ENCODE results near the gene PDZK1IP1. TPM values are rescaled to one million over a fixed set of nuclear protein-coding genes. Genes with fewer than 3 reads are reported as not detected.

The PDZK1IP1 gene, protein sequence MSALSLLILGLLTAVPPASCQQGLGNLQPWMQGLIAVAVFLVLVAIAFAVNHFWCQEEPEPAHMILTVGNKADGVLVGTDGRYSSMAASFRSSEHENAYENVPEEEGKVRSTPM
- not detected for polyA plus RNA-seq (2012; ENCODE audit: insufficient read depth, insufficient read length, low read depth)

DNA sequence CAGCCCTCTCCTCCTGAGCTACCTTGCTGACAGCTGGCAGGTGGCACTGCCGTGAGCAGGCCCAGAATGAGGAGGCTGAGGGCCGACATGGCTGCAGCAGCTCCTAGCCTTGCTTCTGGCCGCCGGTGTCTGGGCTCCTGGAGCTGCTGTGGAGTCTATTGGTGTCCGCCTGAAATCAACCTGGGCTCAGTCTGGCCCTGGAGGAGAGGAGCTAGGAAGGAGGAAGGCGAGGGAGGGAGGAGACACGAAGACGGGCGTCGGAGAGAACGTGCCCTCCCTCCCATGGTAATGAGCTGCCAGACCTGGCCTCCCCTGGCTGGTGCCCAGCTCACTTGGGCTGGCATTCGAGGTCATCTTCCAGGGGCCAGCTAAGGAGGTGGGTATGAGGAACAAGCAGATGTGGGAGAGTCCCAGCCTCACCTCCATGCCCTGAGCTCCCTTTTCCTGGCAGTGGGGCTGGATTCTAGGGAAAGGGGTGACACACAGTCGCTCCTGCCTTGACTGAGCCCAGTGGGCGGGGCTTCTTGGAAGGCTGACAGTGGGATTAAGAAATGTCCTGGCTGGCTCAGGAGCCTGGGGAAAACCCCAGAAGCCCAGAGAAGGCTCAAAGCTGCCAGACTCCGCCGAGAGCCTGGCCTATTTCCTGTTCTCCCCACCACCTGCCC lies at the start of gene PDZK1IP1:
Gene PDZK1IP1 (minus strand): TSS at position 193 of the 665 bp plus-strand sequence. CDS start 104 bp downstream, at position 89.
- Histone ChIP-seq H3K27me3 (no peaks in the 10 kb centered on the region), H3K4me3 (ENCODE audit: low read depth, low read length) (no peak within 1 kb of the TSS), H3K36me3 (no peaks in the 10 kb centered on the region), H3K4me1 (no peaks in the 10 kb centered on the region), H3K9me3 (no peaks in the 10 kb centered on the region)
- TF ChIP-seq, protein P1, sequence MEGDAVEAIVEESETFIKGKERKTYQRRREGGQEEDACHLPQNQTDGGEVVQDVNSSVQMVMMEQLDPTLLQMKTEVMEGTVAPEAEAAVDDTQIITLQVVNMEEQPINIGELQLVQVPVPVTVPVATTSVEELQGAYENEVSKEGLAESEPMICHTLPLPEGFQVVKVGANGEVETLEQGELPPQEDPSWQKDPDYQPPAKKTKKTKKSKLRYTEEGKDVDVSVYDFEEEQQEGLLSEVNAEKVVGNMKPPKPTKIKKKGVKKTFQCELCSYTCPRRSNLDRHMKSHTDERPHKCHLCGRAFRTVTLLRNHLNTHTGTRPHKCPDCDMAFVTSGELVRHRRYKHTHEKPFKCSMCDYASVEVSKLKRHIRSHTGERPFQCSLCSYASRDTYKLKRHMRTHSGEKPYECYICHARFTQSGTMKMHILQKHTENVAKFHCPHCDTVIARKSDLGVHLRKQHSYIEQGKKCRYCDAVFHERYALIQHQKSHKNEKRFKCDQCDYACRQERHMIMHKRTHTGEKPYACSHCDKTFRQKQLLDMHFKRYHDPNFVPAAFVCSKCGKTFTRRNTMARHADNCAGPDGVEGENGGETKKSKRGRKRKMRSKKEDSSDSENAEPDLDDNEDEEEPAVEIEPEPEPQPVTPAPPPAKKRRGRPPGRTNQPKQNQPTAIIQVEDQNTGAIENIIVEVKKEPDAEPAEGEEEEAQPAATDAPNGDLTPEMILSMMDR (IDR thresholded peaks at IDR 0.05; ENCODE audit: low read depth, low read length) = no peak
- DNase-seq = no peak

DNA sequence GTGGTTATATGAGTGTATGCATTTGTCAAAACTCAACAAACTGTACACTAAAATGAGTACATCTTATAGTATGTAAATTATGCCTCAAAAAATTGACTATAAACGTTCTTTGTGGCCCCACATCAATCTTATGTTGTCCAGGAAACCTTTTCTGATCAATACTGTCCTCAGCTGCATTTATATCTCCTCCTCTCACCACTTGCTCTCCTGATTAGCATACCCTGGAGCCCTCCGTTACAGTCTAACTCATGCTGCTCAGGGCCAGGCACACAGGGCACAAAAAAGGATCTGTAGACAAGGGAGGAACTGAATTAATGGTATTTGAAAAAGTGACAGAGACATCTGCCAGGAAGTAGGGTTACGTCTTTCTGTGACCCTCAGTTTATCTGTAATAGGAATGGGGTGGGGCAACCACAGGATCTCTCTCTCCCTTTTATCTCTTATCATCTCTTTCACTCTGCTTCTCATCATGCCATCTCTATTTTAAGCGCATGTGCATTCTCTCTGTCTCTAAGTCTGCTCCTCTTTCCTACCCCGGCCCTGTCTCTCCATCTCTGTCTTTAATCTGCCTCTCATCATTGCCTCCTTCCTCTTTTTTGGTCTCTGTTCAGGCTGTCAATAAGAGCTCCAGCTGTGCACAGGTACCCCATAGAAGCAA lies 49.2 kb upstream of the PDZK1IP1 start:
- Histone ChIP-seq H3K4me3 (ENCODE audit: low read depth, low read length) (no peak overlapping the region), H3K9me3 (no peaks in the 10 kb centered on the region), H3K27me3 (0 out of 2 replicates have a peak, but pooled peaks cover 3% of the 10 kb centered on the region), H3K4me1 (no peaks in the 10 kb centered on the region), H3K36me3 (no peaks in the 10 kb centered on the region)
- TF ChIP-seq, protein P1 (IDR thresholded peaks at IDR 0.05; ENCODE audit: low read depth, low read length) = no peak
- DNase-seq = no peak

DNA sequence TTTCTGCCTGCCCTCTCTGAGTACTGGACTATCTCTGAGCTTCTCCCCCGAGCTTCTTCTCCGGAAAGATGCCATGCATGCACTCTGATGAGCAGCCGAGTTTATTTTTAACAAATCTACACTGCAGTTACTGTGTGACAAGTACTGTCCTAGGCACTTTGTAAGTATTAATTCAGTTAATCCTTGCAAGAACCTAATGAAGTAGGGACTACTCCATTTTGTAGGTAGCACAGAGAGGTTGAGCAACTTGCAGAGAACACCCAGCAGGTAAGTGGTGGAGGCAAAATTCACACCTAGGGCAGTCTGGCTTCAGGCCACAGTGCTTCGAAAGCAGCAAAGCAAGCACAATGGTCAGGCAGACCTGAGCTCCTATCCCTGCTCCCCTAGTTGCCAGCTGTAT lies 46.0 kb upstream of the PDZK1IP1 start:
- Histone ChIP-seq H3K4me3 (ENCODE audit: low read depth, low read length) (no peak overlapping the region), H3K27me3 (peaks cover 29% of the 10 kb centered on the region), H3K4me1 (no peaks in the 10 kb centered on the region), H3K9me3 (no peaks in the 10 kb centered on the region), H3K36me3 (no peaks in the 10 kb centered on the region)
- no peak for DNase-seq
- TF ChIP-seq, protein P1 (IDR thresholded peaks at IDR 0.05; ENCODE audit: low read depth, low read length) = no peak

DNA sequence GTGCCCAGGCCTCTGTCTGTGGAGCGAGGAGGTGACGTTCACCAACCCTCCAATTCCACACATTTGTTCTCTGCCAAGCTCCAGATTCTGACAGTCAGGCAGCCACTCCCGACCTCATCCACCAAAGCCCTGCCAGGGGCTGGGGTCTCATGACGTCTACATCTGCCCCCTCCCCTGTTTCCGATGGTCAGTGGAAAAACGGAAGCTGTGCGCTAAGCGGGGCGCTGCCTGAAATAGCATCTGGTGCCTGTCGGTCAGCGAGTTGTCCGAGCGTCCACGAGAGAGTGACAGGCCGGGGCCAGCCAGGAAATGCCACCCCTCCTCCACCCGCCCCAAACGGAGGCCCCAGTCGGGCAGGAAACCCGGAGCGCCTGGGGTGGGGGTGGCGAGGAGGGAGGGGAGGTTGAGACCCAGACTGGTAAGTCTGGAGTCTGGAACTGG lies 45.4 kb upstream of the PDZK1IP1 start:
- H3K9me3 ChIP-seq = no peaks in the 10 kb centered on the region
- no peaks in the 10 kb centered on the region for H3K36me3 ChIP-seq
- H3K4me3 ChIP-seq (ENCODE audit: low read depth, low read length) = no peak overlapping the region
- no peak for DNase-seq
- no peaks in the 10 kb centered on the region for H3K4me1 ChIP-seq
- TF ChIP-seq, protein P1 (IDR thresholded peaks at IDR 0.05; ENCODE audit: low read depth, low read length) = no peak
- H3K27me3 ChIP-seq = peaks cover 34% of the 10 kb centered on the region

- no peak for DNase-seq
- no peaks in the 10 kb centered on the region for H3K4me1 ChIP-seq
- no peak overlapping the region for H3K4me3 ChIP-seq (ENCODE audit: low read depth, low read length)
- no peaks in the 10 kb centered on the region for H3K9me3 ChIP-seq
- no peaks in the 10 kb centered on the region for H3K36me3 ChIP-seq
- H3K27me3 ChIP-seq = peaks cover 51% of the 10 kb centered on the region
- TF ChIP-seq, protein P1 (IDR thresholded peaks at IDR 0.05; ENCODE audit: low read depth, low read length) = no peak
Observed at GRCh38 chr1:47233186-47233585, 43.4 kb upstream of the PDZK1IP1 start.
